GM12892 (cell line): Measurements from ENCODE around the gene GLT1D1.

Experiments used
- DNase-seq: peaks from one replicate; pipeline ENCODE4 v3.0.0; 2011; ENCODE audit not compliant: insufficient read length
- FAIRE-seq: peaks from 2 replicates; lab custom pipeline; 2011; peaks lifted over from hg19 to GRCh38; lab: Jason Lieb, UNC
- POLR2A ChIP-seq: IDR thresholded peaks from 2 replicates; pipeline ENCODE4 v1.6.1; 2011; ENCODE audit warnings: low read depth, low read length, control low read depth
- POLR2AphosphoS5 ChIP-seq: IDR thresholded peaks from 2 replicates; pipeline ENCODE4 v1.6.1; 2011; ENCODE audit warnings: low read depth, low read length, control low read depth
- TAF1 ChIP-seq: IDR thresholded peaks from 2 replicates; pipeline ENCODE4 v1.6.1; 2011; ENCODE audit warnings: low read depth, mild to moderate bottlenecking, control low read depth, low read length, borderline replicate concordance

The GLT1D1 gene

DNA sequence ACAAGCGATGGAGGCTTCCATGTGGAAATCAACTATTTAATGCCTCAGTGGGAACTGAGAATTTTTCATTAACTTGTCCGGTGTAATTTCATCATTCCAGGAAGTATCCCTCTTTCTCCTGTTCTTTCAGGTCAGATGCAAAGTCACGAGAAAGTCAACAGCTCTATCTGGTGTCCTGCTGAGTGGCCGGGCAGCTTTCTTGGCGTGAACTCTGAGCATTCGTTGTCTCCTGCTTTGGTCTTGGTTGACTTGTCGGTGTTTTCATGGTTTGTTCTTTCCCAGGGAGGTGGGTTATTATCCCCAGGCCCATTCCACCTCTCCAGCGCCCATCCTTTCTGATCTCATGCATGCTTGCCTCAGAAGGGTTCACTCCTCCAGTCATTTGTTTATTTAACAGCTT is 149.1 kb downstream of the GLT1D1 start:
- DNase-seq (no peak), FAIRE-seq (no peak)
- no peak for TF ChIP-seq POLR2A
- TF ChIP-seq POLR2AphosphoS5: no peak
- no peak for TF ChIP-seq TAF1

DNA sequence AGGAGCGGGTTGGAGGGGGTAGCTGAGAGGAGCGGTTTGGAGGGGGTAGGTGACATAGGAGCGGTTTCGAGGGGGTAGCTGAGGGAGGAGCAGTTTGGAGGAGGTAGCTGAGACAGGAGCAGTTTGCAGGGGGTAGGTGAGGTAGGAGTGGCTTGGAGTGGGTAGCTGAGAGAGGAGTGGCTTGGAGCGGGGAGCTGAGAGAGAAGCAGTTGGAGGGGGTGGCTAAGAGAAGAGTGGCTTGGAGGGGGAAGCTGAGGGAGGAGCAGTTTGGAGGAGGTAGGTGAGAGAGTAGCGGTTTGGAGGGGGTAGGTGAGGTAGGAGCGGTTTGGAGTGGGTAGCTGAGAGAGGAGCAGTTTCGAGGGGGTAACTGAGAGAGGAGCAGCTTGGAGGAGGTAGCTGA is 152.1 kb downstream of the GLT1D1 start:
- FAIRE-seq (no peak), DNase-seq (no peak)
- TF ChIP-seq TAF1: no peak
- TF ChIP-seq POLR2A: no peak
- TF ChIP-seq POLR2AphosphoS5: no peak

DNA sequence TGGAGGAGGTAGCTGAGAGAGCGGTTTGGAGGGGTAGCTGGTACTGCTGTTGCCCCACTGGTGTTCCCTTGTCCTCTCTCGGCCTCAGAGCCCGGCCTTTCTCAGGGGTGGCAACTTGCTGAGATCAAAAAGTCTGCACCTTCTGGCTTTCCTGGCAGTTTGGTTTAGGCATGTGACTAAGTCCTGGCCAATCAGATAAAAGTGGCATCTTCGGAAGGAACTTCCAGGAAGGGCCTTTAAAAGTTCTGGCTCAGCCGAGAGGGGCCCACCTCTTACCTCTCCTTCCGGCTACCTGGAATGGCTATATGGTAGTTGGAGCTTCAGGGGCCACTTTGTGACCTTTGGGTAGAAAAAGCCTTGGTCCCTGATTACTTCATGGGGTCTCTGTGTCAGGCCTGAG is 152.6 kb downstream of the GLT1D1 start:
- no peak for FAIRE-seq
- TF ChIP-seq POLR2AphosphoS5 (no peak), TAF1 (no peak), POLR2A (no peak)
- no peak for DNase-seq

DNA sequence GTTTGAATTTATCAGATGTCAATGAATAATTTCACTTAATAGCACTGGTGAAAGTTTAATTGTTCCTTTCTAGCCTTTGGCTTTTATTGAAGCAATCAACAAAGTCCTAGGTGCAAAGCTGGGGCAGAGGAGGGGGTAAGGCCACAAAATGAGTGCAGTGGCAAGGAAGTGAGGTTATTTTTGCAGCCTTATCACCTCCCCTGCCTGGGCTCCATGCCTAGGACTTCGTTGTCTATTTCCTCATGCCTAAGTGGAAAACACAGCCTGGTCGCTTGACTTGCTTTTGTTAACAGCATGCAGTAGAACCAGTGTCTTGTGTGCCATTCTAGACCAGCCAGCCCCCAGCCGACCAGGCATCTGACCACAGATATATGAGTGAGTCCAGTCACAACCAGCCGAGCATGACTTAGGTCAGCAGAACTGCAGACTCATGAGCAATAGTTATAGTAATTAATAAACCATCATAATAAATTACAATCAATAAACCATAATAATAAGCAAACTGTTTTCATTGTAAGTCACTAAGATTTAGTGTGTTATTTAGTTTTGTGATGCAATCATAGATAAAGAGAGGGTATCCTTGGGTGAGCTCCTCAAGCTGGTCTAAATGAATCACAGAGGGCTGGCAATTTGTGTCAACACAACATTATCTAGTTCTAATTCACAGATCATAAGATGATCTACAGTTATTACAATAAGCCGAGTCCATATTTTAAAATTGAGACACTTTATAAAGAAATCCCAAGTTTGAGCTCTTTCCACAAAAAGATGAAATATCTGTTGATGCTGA is 156.8 kb downstream of the GLT1D1 start:
- no peak for TF ChIP-seq POLR2A
- no peak for DNase-seq
- FAIRE-seq: no peak

DNA sequence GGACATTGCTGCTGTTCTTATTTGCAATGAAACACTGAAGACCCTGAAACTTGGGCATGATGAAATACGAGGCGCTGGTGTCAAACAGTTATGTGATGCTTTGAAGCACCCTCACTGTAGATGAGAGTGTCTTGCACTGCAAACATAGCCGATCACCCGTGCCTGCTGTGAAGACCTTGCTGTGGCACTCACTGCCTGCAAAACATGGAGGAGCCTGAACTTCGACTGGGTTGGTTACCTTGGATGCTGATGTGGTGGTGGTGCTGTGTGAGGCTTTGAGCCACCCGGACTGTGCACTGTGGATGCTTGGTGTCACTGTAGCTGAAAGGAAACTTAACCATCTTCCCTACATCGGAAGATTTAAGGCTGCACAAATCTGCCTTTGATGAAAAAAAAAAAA is 162.9 kb downstream of the GLT1D1 start:
- FAIRE-seq (no peak), DNase-seq (no peak)
- TF ChIP-seq POLR2A (no peak), POLR2AphosphoS5 (no peak), TAF1 (no peak)

DNA sequence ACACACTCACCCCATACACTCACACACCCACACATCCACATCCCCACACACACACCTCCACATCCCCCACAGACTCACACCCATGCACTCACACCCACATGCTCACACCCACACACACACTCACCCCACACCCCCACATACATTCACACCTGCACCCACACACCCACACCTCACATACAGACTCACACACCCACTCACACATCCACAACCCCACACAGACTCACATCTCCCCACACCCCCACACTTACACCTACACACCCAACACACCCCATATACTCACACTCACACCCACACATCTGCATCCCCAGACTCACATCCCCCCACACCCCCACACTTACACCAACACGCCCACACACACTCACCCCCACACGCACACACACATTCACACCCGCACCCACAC is 171.8 kb downstream of the GLT1D1 start:
- no peak for TF ChIP-seq TAF1
- no peak for TF ChIP-seq POLR2AphosphoS5
- no peak for TF ChIP-seq POLR2A
- DNase-seq (no peak), FAIRE-seq (no peak)

DNA sequence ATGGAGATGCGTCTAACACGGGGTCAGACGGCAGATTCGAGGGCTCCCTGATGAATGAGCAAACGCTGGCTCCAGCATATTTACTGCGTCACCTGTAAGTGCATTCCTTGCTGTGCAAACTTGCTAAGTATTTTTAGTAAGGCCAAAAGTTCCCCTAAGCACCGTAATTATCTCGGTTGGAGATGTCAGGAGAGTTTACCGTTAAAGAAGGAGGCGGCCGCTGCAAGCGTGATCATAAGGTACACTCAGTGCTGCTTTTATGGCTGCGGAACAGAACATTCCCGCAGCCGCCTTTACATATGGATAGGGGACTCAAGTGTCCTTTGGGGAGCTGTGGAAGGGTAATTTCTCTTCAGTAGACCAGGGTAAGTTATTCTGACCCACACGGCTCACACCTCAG is 175.6 kb downstream of the GLT1D1 start:
- FAIRE-seq (no peak), DNase-seq (no peak)
- TF ChIP-seq TAF1 (no peak), POLR2AphosphoS5 (no peak), POLR2A (no peak)
